Body of pancreas (tissue), 4 donors: ENCODE measurements around the gene AADACL3.

Experiments used
- POLR2A ChIP-seq, 3 donors: fragments of 450-650 bp; IDR thresholded peaks; one replicate each; pipeline ENCODE4 v1.6.1; 2016; ENCODE audit warnings: antibody characterized with exemption in 3 of 3, mild to moderate bottlenecking in 2 of 3
- TF ChIP-seq, protein P1 (sequence below), 7 experiments: fragments of 450-650 bp in 4 of 7; fragments of 200-600 bp in 3 of 7; sonication (generic) in 3 of 7; IDR thresholded peaks; one replicate each; pipeline ENCODE4 v1.5.1; 2016 to 2019; ENCODE audit warnings: antibody characterized with exemption in 7 of 7

DNA sequence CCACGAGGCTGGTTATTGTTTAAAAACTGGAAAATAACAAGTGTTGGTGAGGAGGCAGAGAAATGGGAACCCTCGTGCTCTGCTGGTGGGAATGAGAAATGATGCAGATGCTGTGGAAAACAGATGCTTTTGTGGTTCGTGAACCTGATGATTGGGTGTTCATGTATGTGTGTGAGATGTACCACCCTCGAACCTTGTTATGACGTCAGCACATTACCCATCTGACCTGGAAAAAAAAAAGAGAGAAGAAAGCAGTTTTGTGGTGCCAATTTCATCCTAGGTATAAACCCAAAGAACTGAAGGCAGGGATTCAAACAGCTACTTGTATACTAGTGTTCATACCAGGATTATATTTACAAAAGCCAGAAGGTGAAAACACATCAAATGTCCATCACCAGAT is 23.7 kb downstream of the AADACL3 start:
- TF ChIP-seq POLR2A (IDR thresholded peaks at IDR 0.05), result no peak
- TF ChIP-seq, protein P1, sequence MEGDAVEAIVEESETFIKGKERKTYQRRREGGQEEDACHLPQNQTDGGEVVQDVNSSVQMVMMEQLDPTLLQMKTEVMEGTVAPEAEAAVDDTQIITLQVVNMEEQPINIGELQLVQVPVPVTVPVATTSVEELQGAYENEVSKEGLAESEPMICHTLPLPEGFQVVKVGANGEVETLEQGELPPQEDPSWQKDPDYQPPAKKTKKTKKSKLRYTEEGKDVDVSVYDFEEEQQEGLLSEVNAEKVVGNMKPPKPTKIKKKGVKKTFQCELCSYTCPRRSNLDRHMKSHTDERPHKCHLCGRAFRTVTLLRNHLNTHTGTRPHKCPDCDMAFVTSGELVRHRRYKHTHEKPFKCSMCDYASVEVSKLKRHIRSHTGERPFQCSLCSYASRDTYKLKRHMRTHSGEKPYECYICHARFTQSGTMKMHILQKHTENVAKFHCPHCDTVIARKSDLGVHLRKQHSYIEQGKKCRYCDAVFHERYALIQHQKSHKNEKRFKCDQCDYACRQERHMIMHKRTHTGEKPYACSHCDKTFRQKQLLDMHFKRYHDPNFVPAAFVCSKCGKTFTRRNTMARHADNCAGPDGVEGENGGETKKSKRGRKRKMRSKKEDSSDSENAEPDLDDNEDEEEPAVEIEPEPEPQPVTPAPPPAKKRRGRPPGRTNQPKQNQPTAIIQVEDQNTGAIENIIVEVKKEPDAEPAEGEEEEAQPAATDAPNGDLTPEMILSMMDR (IDR thresholded peaks at IDR 0.05), result no peak
